Erythroblast (primary cell): ENCODE data around the gene CA10.

Experiments
- DNase-seq, 2 experiments: peaks; one replicate each; lab custom pipeline; 2025; lab: John Stamatoyannopoulos, UW
- GATA1 ChIP-seq: IDR thresholded peaks from 2 replicates; pipeline ENCODE4 v1.6.1; 2011; ENCODE audit warnings: low read depth, mild to moderate bottlenecking, control low read depth, low read length, moderate library complexity
- POLR2A ChIP-seq: IDR thresholded peaks from 2 replicates; pipeline ENCODE4 v1.6.1; 2011; ENCODE audit warnings: mild to moderate bottlenecking, low read length

Gene CA10

DNA sequence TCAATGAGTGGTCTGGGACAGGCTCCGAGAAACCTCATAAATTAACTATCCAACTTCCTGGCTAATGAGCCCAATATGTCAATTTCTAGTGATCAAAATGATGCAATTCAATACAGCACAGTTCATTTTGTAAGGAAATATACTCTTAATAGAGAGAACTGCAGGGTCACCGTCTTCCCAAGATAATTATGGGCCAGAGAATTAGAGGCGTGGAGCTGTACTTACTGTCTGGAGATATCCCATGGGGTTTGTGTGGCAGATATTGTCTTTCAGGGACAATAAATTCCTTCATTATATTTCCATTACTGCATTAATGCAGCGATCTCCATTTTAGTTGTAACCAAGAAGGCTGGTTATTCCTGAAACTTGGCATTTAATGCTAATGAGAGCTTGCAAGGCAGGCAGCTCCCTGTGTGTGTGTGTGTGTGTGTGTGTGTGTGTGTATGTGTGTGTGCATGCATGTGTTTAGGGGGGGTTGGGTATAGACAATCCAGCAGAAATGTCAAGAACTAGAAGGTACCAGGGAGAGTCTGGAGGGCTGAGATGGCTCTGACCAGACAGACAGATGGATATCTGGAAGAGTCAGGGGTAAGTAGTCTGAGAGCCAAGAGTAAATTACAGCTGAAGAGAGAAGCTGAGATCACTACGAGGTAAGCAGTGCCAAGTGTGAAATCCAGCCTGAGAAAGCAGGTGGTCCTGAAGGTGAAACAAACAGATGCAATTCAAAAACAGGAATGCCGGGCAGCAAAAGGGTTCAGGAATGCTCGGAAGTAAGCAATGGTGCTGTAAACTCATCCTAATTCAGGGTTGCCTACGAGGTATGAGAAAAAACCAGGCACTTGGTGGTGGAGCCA, 393.0 kb downstream of the CA10 start:
- DNase-seq = no peak
- TF ChIP-seq GATA1 (no peak), POLR2A (no peak)

DNA sequence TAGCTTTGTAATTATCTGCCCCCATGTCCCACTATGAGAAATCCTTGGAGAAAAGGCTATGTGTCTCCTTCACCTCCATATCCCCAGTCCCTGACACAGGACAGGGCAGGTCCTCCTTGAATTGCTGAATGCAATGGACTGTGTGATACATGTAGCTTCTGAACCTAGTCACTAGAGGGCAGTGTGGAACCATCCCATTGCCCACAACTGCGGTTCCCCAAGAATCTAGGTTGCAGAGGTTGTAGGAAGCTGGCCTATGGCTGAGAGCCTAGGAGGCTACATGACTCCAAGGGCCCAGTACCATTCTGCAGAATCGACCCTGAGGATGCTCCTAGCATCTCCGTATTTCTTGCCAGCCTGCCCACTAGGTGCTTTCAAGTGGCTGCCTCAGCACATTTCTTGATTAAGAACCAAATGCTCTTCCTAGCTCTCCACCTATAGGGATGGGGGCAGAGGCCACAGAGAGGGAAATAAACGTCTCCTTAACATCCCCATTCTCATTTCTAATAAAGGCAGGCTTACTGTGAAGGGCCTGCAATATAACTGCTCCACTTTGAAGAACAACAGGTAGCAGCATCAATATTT, 394.0 kb downstream of the CA10 start:
- peak; percentile 46 to 71 for DNase-seq
- TF ChIP-seq GATA1 = no peak
- no peak for TF ChIP-seq POLR2A

DNA sequence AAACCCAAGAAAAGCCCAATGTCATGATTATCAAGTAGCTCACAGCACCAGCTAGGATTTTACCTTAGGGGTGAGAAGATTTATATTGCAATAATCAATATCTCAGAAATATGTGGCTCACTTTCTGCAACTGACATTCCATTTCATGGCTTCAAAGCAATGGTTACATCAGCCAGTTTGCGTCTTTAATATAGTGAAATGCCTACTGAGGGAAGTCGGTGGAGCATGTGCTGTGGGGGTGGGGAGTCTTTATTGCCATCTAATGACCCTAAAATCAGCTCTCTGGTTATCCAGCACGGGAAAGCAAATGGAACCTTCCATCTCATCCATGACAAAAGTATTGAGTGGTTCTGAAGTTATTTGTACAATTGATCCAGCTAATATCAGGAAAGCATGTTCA, 395.5 kb downstream of the CA10 start:
- DNase-seq = no peak
- TF ChIP-seq POLR2A = no peak
- no peak for TF ChIP-seq GATA1

DNA sequence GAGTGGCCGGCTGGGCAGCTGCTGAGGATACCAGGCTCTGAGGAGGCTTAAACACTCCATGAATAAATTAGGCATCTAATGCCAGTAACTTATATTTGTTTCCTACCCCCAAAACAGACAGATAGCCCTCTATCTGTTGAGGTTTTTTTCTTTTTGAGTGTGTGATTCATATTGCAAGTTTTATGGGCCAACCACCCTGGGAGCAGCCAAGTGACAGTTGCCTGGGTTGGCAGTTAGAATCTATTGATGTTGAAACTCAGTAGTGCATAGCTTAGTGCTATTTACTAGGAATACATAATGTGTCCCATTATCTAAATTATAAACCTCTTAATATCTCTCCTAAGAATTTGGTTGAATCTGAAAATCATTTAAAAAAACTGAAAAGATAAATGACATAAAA, 397.4 kb downstream of the CA10 start:
- TF ChIP-seq POLR2A = no peak
- no peak for TF ChIP-seq GATA1
- no peak for DNase-seq

- DNase-seq = no peak
- no peak for TF ChIP-seq GATA1
- TF ChIP-seq POLR2A = no peak
Measured at GRCh38 chr17:51759260-51759659, 399.3 kb downstream of the CA10 start.

DNA sequence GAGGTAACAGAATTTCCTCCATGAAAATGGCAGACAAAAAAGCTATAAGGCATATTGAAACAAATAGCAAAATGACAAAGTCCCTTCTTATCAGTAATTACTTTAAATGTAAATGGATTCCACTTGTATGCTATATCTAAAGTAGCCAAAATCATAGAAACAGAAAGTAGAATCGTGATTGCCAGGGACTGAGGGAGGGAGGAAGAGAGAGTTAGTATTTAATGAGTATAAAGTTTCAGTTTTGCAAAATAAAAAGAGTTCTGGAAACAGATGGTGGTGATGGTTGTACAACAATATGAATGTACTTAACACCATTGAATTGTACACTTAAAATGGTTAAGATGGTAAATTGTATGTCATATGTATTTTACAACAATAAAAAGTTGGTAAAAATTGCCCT, 407.4 kb downstream of the CA10 start:
- TF ChIP-seq POLR2A = no peak
- no peak for TF ChIP-seq GATA1

GRCh38 chr17:51748749-51749604, 409.5 kb downstream of the CA10 start:
- TF ChIP-seq GATA1 (no peak), POLR2A (no peak)
- DNase-seq = no peak

More for the DNA sequence above, 407.4 kb downstream of the CA10 start:
- DNase-seq = no peak

GRCh38 chr17:51746421-51746820, 412.1 kb downstream of the CA10 start:
- no peak for DNase-seq
- TF ChIP-seq POLR2A (no peak), GATA1 (no peak)

- no peak for DNase-seq
- TF ChIP-seq GATA1 (no peak), POLR2A (no peak)
Measured at GRCh38 chr17:51745993-51746392, 412.5 kb downstream of the CA10 start.

DNA sequence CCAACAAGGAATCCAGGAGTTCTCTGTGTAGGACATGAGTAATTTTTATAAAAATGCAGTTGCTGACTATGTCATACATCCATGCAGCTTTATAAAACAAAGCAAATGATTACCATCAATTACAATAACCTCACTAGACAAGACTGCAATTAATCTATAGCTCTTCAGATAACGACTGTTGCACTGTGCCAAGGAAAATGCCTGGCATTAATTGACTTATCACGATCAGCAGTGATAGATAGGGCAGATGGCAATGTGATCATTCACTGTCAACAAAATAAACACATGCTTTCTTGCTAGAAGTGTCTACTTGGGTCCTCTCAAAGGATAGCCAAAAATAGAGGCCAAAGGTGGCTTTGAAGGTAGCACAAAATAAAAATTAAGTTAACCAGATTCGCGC, 415.0 kb downstream of the CA10 start:
- TF ChIP-seq GATA1 = no peak
- TF ChIP-seq POLR2A = no peak
- no peak for DNase-seq

DNA sequence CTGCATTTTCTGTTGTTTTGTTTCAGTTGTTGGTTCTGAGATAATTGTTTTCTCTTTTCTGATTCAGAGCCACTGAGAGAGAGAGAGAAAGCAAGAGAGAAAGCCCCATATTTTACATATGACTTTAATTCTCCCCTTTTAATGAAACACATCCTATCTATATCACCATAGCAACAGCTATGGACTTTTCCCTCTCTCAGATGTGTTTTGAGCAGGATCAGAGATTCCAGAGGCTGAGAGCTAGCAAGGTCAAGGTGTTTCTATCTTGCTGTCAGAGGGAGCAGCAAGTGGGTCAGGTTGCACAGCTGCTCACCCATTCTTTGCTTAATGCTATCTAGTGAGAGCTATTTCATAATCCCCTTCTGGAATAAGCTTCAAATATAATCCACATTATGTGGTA, 415.9 kb downstream of the CA10 start:
- no peak for TF ChIP-seq POLR2A
- TF ChIP-seq GATA1 = no peak
- DNase-seq = no peak

GRCh38 chr17:51741458-51741857, 417.1 kb downstream of the CA10 start:
- no peak for DNase-seq
- TF ChIP-seq GATA1 (no peak), POLR2A (no peak)

DNA sequence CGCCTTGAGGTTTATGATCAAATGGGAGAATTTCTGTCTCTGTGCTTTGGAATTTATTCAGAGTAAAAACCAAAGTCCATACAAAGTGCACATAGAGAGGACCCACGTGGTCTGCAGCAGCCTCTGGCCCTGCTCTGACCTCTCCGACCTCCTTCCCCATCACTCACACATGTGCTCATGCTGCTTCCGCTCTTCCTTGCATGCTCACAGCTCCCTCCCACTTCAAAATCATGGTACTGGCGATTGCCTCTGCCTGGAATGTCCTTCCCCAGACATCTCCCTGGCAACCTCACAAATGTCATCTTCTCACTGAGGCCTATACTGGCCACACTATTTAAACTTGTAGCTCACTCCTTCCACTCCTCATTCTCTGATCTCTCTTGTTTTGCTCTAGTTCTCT, 418.0 kb downstream of the CA10 start:
- no peak for TF ChIP-seq POLR2A
- no peak for TF ChIP-seq GATA1
- DNase-seq = no peak

- DNase-seq = no peak
- TF ChIP-seq POLR2A (no peak), GATA1 (no peak)
Measured at GRCh38 chr17:51739245-51739886, 419.1 kb downstream of the CA10 start.

DNA sequence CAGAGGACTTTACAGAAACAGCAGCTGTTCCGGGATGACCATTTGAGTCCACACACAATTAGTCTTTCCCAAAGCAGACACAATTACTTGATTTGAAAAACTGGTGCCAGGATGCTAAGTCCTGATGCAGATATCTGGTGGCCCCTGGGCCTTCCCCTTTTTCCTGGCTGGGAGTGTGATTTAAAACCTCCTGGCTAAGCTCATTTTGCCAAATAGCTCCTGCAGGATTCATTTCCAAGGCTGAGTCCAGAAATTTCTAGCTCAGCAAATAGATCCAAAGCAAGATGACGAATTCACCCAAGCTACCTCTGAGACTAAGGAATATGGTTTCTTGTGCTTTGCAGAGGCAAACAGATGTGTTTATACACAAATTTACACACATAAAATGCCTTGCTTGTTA, 422.2 kb downstream of the CA10 start:
- no peak for DNase-seq
- no peak for TF ChIP-seq POLR2A
- TF ChIP-seq GATA1 = no peak
